Neural cell (in vitro differentiated cells): ENCODE measurements around the gene LDLRAD4. TPM values are rescaled to one million over a fixed set of nuclear protein-coding genes. Genes with fewer than 3 reads are reported as not detected.

ENCODE experiments used
- H2AFZ ChIP-seq: fragments of 200-600, 300-800 bp; sonication (generic), shearing (Covaris generic); 2 replicates; pipeline ENCODE4 v1.6.0; 2014; ENCODE audit warnings: low read depth, mild to moderate bottlenecking, antibody characterized with exemption, low read length, moderate library complexity
- H3F3A ChIP-seq: fragments of 200-600 bp; shearing (Covaris generic); 2 replicates; pipeline ENCODE4 v1.6.1; 2016; ENCODE audit warnings: mild to moderate bottlenecking, moderate library complexity, mixed read lengths, antibody characterized with exemption, low read length; ENCODE audit not compliant: insufficient read depth, poor library complexity, severe bottlenecking
- H3K27ac ChIP-seq: fragments of 200-600, 300-800 bp; sonication (generic), shearing (Covaris generic); 2 replicates; pipeline ENCODE4 v1.5.1; 2014; ENCODE audit warnings: mild to moderate bottlenecking, low read length, moderate library complexity
- H3K27me3 ChIP-seq: fragments of 300-800, 200-600 bp; sonication (generic), shearing (Covaris generic); 2 replicates; pipeline ENCODE4 v1.6.0; 2014; ENCODE audit warnings: mild to moderate bottlenecking, low read depth, low read length, moderate library complexity; ENCODE audit not compliant: insufficient read depth
- H3K36me3 ChIP-seq: fragments of 300-800, 200-600 bp; sonication (generic), shearing (Covaris generic); 2 replicates; pipeline ENCODE4 v1.5.1; 2014; ENCODE audit warnings: mild to moderate bottlenecking, antibody characterized with exemption, low read length, moderate library complexity; ENCODE audit not compliant: insufficient read depth
- H3K4me2 ChIP-seq: fragments of 300-800, 200-600 bp; sonication (generic), shearing (Covaris generic); 2 replicates; pipeline ENCODE4 v1.6.0; 2014; ENCODE audit warnings: mild to moderate bottlenecking, low read length
- H3K4me3 ChIP-seq: fragments of 300-800, 200-600 bp; sonication (generic), shearing (Covaris generic); 2 replicates; pipeline ENCODE4 v1.5.1; 2014; ENCODE audit warnings: mild to moderate bottlenecking, low read length, moderate library complexity
- H3K79me2 ChIP-seq: fragments of 200-600 bp; shearing (Covaris generic); replicated peaks from 2 replicates; pipeline ENCODE4 v1.6.0; 2014; ENCODE audit warnings: mild to moderate bottlenecking, low read length, moderate library complexity; ENCODE audit not compliant: insufficient read depth
- H3K9ac ChIP-seq: fragments of 300-800, 200-600 bp; sonication (generic), shearing (Covaris generic); 2 replicates; pipeline ENCODE4 v1.6.1; 2016; ENCODE audit warnings: mild to moderate bottlenecking, low read length, mixed read lengths
- H3K9me2 ChIP-seq: fragments of 200-600 bp; shearing (Covaris generic); 2 replicates; pipeline ENCODE4 v1.6.1; 2016; ENCODE audit warnings: mild to moderate bottlenecking, low read length, mixed read lengths; ENCODE audit not compliant: insufficient read depth
- H3K9me3 ChIP-seq: fragments of 200-600, 300-800 bp; sonication (generic), shearing (Covaris generic); 2 replicates; pipeline ENCODE4 v1.6.1; 2016; ENCODE audit warnings: mild to moderate bottlenecking, mixed run types, low read length, moderate library complexity, mixed read lengths
- H4K20me1 ChIP-seq: fragments of 200-600 bp; shearing (Covaris generic); 2 replicates; pipeline ENCODE4 v1.6.1; 2016; ENCODE audit warnings: mild to moderate bottlenecking, mixed run types; ENCODE audit not compliant: insufficient read depth
- CTCF ChIP-seq: fragments of 450-650 bp; IDR thresholded peaks from 2 replicates; pipeline ENCODE4 v1.5.1; 2014; ENCODE audit warnings: antibody characterized with exemption, mild to moderate bottlenecking, moderate library complexity; ENCODE audit not compliant: poor library complexity, severe bottlenecking
- EP300 ChIP-seq: fragments of 450-650 bp; conservative IDR thresholded peaks from 2 replicates; pipeline ENCODE4 v1.6.1; 2014; ENCODE audit warnings: antibody characterized with exemption, mild to moderate bottlenecking, moderate library complexity; ENCODE audit not compliant: poor library complexity, severe bottlenecking
- EZH2 ChIP-seq: fragments of 200-600, 300-800 bp; shearing (Covaris generic), sonication (generic); IDR thresholded peaks from 2 replicates; pipeline ENCODE4 v1.6.1; 2014; ENCODE audit warnings: antibody characterized with exemption, low read length, borderline replicate concordance, mild to moderate bottlenecking; ENCODE audit not compliant: insufficient read depth, poor library complexity, severe bottlenecking
- MXI1 ChIP-seq: fragments of 450-650 bp; conservative IDR thresholded peaks from 2 replicates; pipeline ENCODE4 v1.6.1; 2014; ENCODE audit warnings: antibody characterized with exemption, mild to moderate bottlenecking; ENCODE audit not compliant: poor library complexity, severe bottlenecking
- POLR2AphosphoS5 ChIP-seq: IDR thresholded peaks from 2 replicates; pipeline ENCODE4 v1.6.1; 2012
- RAD21 ChIP-seq: fragments of 450-650 bp; conservative IDR thresholded peaks from 2 replicates; pipeline ENCODE4 v1.6.1; 2014; ENCODE audit warnings: antibody characterized with exemption, mild to moderate bottlenecking, moderate library complexity
- SMC3 ChIP-seq: fragments of 450-650 bp; conservative IDR thresholded peaks from 2 replicates; pipeline ENCODE4 v1.6.1; 2014; ENCODE audit warnings: antibody characterized with exemption, mild to moderate bottlenecking, moderate library complexity; ENCODE audit not compliant: poor library complexity
- TAF1 ChIP-seq: IDR thresholded peaks from 2 replicates; pipeline ENCODE4 v1.6.1; 2012; ENCODE audit warnings: low read depth
- polyA plus RNA-seq: library from polyadenylated mRNA; depleted of rRNA; stranded (reverse); fragments of >200 nt; gene quantifications from 2 replicates; pipeline ENCODE4 v1.2.3, GENCODE V29; 2014
- TF ChIP-seq, protein P1 (sequence below): IDR thresholded peaks from 2 replicates; pipeline ENCODE4 v1.6.1; 2012; ENCODE audit warnings: borderline replicate concordance

Gene LDLRAD4
- polyA plus RNA-seq, 1 donor from 2014 or later, result 3.7 TPM

DNA sequence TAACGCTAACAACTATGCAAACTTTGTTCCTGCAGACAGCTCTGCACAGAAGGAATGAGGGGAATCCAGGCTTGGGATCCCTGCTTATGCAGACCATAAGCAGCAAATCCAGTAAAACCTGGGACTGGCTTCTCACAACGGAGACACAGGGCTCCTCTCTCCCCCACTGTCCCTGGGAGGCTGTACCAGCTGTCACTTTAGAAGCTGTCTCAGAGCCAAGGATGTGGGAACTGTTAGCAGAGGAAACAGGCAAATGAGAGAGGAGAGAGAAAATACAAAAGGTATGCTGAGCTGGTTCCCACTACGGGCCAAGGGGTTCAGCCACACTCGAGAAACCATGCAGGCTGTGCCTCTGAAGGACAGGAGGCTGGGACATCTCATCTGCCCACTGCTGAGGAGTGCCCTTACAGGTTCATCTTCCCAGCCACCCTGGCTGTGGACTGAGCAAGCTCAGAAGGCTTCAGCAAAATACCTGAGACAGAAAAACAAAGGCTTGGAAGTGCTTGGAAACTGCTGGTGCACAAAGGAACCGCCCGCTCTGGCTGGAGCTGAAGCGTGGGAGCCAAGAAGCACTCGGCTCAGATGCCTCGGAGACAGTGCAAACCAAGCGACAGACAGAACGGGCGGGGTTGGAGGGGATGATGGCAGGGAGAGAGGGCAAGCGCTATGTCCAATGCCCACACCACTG is 435.3 kb downstream of the LDLRAD4 start:
- no peak for TF ChIP-seq POLR2AphosphoS5
- no peak for TF ChIP-seq EP300
- TF ChIP-seq EZH2, result no peak
- no peak for TF ChIP-seq MXI1
- TF ChIP-seq CTCF, result no peak
- TF ChIP-seq, protein P1, sequence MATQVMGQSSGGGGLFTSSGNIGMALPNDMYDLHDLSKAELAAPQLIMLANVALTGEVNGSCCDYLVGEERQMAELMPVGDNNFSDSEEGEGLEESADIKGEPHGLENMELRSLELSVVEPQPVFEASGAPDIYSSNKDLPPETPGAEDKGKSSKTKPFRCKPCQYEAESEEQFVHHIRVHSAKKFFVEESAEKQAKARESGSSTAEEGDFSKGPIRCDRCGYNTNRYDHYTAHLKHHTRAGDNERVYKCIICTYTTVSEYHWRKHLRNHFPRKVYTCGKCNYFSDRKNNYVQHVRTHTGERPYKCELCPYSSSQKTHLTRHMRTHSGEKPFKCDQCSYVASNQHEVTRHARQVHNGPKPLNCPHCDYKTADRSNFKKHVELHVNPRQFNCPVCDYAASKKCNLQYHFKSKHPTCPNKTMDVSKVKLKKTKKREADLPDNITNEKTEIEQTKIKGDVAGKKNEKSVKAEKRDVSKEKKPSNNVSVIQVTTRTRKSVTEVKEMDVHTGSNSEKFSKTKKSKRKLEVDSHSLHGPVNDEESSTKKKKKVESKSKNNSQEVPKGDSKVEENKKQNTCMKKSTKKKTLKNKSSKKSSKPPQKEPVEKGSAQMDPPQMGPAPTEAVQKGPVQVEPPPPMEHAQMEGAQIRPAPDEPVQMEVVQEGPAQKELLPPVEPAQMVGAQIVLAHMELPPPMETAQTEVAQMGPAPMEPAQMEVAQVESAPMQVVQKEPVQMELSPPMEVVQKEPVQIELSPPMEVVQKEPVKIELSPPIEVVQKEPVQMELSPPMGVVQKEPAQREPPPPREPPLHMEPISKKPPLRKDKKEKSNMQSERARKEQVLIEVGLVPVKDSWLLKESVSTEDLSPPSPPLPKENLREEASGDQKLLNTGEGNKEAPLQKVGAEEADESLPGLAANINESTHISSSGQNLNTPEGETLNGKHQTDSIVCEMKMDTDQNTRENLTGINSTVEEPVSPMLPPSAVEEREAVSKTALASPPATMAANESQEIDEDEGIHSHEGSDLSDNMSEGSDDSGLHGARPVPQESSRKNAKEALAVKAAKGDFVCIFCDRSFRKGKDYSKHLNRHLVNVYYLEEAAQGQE, result no peak
- TF ChIP-seq SMC3, result no peak
- TF ChIP-seq TAF1, result no peak
- TF ChIP-seq RAD21, result no peak
- Histone ChIP-seq H3F3A (no peaks in the 10 kb centered on the region), H3K4me2 (no peak overlapping the region), H3K9ac (no peak overlapping the region), H3K9me2 (no peaks in the 10 kb centered on the region), H2AFZ (no peak overlapping the region), H3K9me3 (no peaks in the 10 kb centered on the region), H3K27ac (no peak overlapping the region), H3K27me3 (no peaks in the 10 kb centered on the region), H3K79me2 (no peaks in the 10 kb centered on the region), H3K36me3 (no peaks in the 10 kb centered on the region), H3K4me3 (no peak overlapping the region), H4K20me1 (no peaks in the 10 kb centered on the region)

DNA sequence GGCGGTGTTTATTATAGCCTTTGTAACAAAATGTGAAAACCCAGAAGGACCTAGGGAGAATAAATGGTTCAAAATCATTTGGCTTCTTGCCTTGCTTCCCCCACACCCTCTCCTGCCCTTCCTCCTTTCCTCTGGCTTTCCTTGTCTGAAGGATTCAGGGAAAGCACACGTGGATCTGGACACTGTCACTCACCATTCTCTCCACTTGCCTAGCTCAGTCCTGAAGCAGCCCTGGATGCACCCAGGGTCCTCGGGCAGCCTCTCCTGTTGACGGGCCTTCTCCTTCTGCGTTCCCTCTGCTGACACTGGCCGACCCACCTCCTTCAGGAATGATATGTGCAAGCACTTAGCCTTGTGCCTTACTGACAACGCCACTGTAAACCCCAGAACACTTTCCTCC is 439.4 kb downstream of the LDLRAD4 start:
- no peak overlapping the region for H3K27ac ChIP-seq
- no peaks in the 10 kb centered on the region for H3K27me3 ChIP-seq
- H3K4me2 ChIP-seq, result no peak overlapping the region
- H3K36me3 ChIP-seq, result no peaks in the 10 kb centered on the region
- no peak overlapping the region for H3K4me3 ChIP-seq
- H3F3A ChIP-seq, result no peaks in the 10 kb centered on the region
- no peaks in the 10 kb centered on the region for H3K9me2 ChIP-seq
- TF ChIP-seq, protein P1, result no peak
- TF ChIP-seq POLR2AphosphoS5 (no peak), CTCF (no peak), TAF1 (no peak), SMC3 (no peak), EP300 (no peak), MXI1 (no peak), EZH2 (no peak), RAD21 (no peak)
- H2AFZ ChIP-seq, result no peak overlapping the region
- peaks cover 3% of the 10 kb centered on the region for H4K20me1 ChIP-seq
- no peaks in the 10 kb centered on the region for H3K9me3 ChIP-seq
- H3K79me2 ChIP-seq, result no peaks in the 10 kb centered on the region
- no peak overlapping the region for H3K9ac ChIP-seq
